ENCODE results near the gene BDNF. TPM values are rescaled to one million over a fixed set of nuclear protein-coding genes. Genes with fewer than 3 reads are reported as not detected.

Gene BDNF
- polyA plus RNA-seq, 3 donors: 0.02 to 0.33 (median 0.22) TPM

GRCh38 chr11:27618281-27618915, 81.9 kb downstream of the BDNF start:
- H3K27ac ChIP-seq (ENCODE audit: low read depth, low read length): no peak overlapping the region
- WGBS, 3 donors: 28 to 62% (median 33%) methylated on average over 2 of the region's 2 CpGs

GRCh38 chr11:27616711-27617110, 83.5 kb downstream of the BDNF start:
- WGBS, 3 donors: 45 to 65% (median 64%) methylated on average over 2 of the region's 2 CpGs
- no peak overlapping the region for H3K27ac ChIP-seq (ENCODE audit: low read depth, low read length)

- no peak overlapping the region for H3K27ac ChIP-seq (ENCODE audit: low read depth, low read length)
- 93 to 95% (median 94%) methylated on average over 5 of the region's 5 CpGs for WGBS, 3 donors
These were observed 84.4 kb downstream of the BDNF start for GRCh38 chr11:27615833-27616232.

GRCh38 chr11:27614092-27614491, 86.2 kb downstream of the BDNF start:
- H3K27ac ChIP-seq (ENCODE audit: low read depth, low read length): no peak overlapping the region

GRCh38 chr11:27612932-27613880, 87.0 kb downstream of the BDNF start:
- no peak overlapping the region for H3K27ac ChIP-seq (ENCODE audit: low read depth, low read length)

GRCh38 chr11:27611947-27612455, 88.3 kb downstream of the BDNF start:
- WGBS, 3 donors: 86 to 89% (median 89%) methylated on average over 3 of the region's 3 CpGs

More at GRCh38 chr11:27612932-27613880, 87.0 kb downstream of the BDNF start:
- WGBS, 3 donors: 80 to 87% (median 86%) methylated on average over 9 of the region's 9 CpGs

GRCh38 chr11:27611390-27611789, 88.9 kb downstream of the BDNF start:
- 78 to 97% (median 96%) methylated on average over 1 of the region's 1 CpG for WGBS, 3 donors
- H3K27ac ChIP-seq (ENCODE audit: low read depth, low read length): no peak overlapping the region

More at GRCh38 chr11:27611947-27612455, 88.3 kb downstream of the BDNF start:
- no peak overlapping the region for H3K27ac ChIP-seq (ENCODE audit: low read depth, low read length)

- no peak overlapping the region for H3K27ac ChIP-seq (ENCODE audit: low read depth, low read length)
These were observed 89.3 kb downstream of the BDNF start for GRCh38 chr11:27610946-27611345.

GRCh38 chr11:27610280-27610679, 90.0 kb downstream of the BDNF start:
- no peak overlapping the region for H3K27ac ChIP-seq (ENCODE audit: low read depth, low read length)
- WGBS, 3 donors: 90 to 96% (median 94%) methylated on average over 3 of the region's 3 CpGs

- 90 to 96% (median 91%) methylated on average over 2 of the region's 2 CpGs for WGBS, 3 donors
- H3K27ac ChIP-seq (ENCODE audit: low read depth, low read length): no peak overlapping the region
These were observed 91.3 kb downstream of the BDNF start for GRCh38 chr11:27608951-27609350.

GRCh38 chr11:27605422-27605821, 94.8 kb downstream of the BDNF start:
- no peak overlapping the region for H3K27ac ChIP-seq (ENCODE audit: low read depth, low read length)

Other genes with a start within 250 kb of the BDNF start
- gene LGR4, start 227.7 kb downstream of the BDNF start, polyA plus RNA-seq: 10 to 100 TPM in 2 of 3 donors, 1 to 10 TPM in 1; 3.0 to 26.1 (median 19.2) TPM
- 10 to 100 TPM in 1 of 3 donors, 1 to 10 TPM in 2; 3.7 to 10.1 (median 5.2) TPM for gene LIN7C, start 193.7 kb downstream of the BDNF start, polyA plus RNA-seq